Fibroblast of the aortic adventitia (primary cell): ENCODE results near the gene PPIL1. TPM values are rescaled to one million over a fixed set of nuclear protein-coding genes. Genes with fewer than 3 reads are reported as not detected.

Experiments
- DNase-seq: peaks from one replicate; pipeline ENCODE4 v3.0.0-alpha.2; 2010; ENCODE audit warnings: low read depth
- H3K4me3 ChIP-seq: 2 replicates; pipeline ENCODE4 v1.5.1; 2011; ENCODE audit warnings: low read depth, mild to moderate bottlenecking, control low read depth, low read length, moderate library complexity
- CTCF ChIP-seq: IDR thresholded peaks from 2 replicates; pipeline ENCODE4 v1.5.1; 2011; ENCODE audit warnings: mild to moderate bottlenecking, low read length, control low read depth, inconsistent platforms; ENCODE audit not compliant: insufficient read depth
- total RNA-seq: library from RNA; depleted of rRNA; stranded (reverse); fragments of >200 nt; gene quantifications from 2 replicates; pipeline ENCODE4 v1.2.3, GENCODE V29; 2012; ENCODE audit warnings: low replicate concordance

PPIL1 gene
- total RNA-seq, 1 donor = 36.9 TPM

GRCh38 chr6:36856277-36856676, 18.3 kb downstream of the PPIL1 start:
- no peak overlapping the region for H3K4me3 ChIP-seq
- no peak for DNase-seq
- no peak for TF ChIP-seq CTCF

GRCh38 chr6:36855750-36856149, 18.9 kb downstream of the PPIL1 start:
- H3K4me3 ChIP-seq = no peak overlapping the region
- no peak for TF ChIP-seq CTCF
- DNase-seq = no peak

GRCh38 chr6:36853325-36853724, 21.3 kb downstream of the PPIL1 start:
- no peak for TF ChIP-seq CTCF
- no peak overlapping the region for H3K4me3 ChIP-seq
- peak; percentile 96 for DNase-seq

GRCh38 chr6:36852481-36853147, 22.0 kb downstream of the PPIL1 start:
- TF ChIP-seq CTCF = peak; percentile 34
- peak; percentile 81 for DNase-seq

GRCh38 chr6:36851626-36852025, 23.0 kb downstream of the PPIL1 start:
- DNase-seq = peak; percentile 40
- H3K4me3 ChIP-seq = no peak overlapping the region
- TF ChIP-seq CTCF = no peak

More at GRCh38 chr6:36852481-36853147, 22.0 kb downstream of the PPIL1 start:
- H3K4me3 ChIP-seq = no peak overlapping the region

GRCh38 chr6:36851149-36851614, 23.4 kb downstream of the PPIL1 start:
- DNase-seq = peak; percentile 92
- peak; percentile 81 for TF ChIP-seq CTCF
- H3K4me3 ChIP-seq = no peak overlapping the region

- no peak overlapping the region for H3K4me3 ChIP-seq
- no peak for TF ChIP-seq CTCF
- no peak for DNase-seq
Measured at GRCh38 chr6:36850021-36850420, 24.6 kb downstream of the PPIL1 start.
